Ishikawa (cell line): ENCODE results near the gene ELMOD3.

Experiments used
- CEBPB ChIP-seq: IDR thresholded peaks from 2 replicates; pipeline ENCODE4 v1.6.1; 2012
- CREB1 ChIP-seq: IDR thresholded peaks from 2 replicates; pipeline ENCODE4 v1.6.1; 2012; ENCODE audit warnings: low read depth
- EP300 ChIP-seq: IDR thresholded peaks from 2 replicates; pipeline ENCODE4 v1.6.1; 2012; ENCODE audit warnings: borderline replicate concordance
- FOXM1 ChIP-seq: IDR thresholded peaks from 2 replicates; pipeline ENCODE4 v1.6.1; 2012; ENCODE audit warnings: low read depth, borderline replicate concordance
- MAX ChIP-seq: IDR thresholded peaks from 2 replicates; pipeline ENCODE4 v1.6.1; 2012
- RAD21 ChIP-seq: IDR thresholded peaks from 2 replicates; pipeline ENCODE4 v1.6.1; 2012; ENCODE audit warnings: low read depth
- REST ChIP-seq: IDR thresholded peaks from 2 replicates; pipeline ENCODE4 v1.6.1; 2012; ENCODE audit warnings: low read depth, mild to moderate bottlenecking
- TAF1 ChIP-seq: IDR thresholded peaks from 2 replicates; pipeline ENCODE4 v1.6.1; 2012; ENCODE audit warnings: low read depth, mild to moderate bottlenecking
- YY1 ChIP-seq: IDR thresholded peaks from 2 replicates; pipeline ENCODE4 v1.6.1; 2012; ENCODE audit warnings: low read depth

- TF ChIP-seq RAD21 (no peak), MAX (no peak), YY1 (no peak), CREB1 (no peak), EP300 (no peak), CEBPB (no peak), REST (no peak), FOXM1 (no peak), TAF1 (no peak)
These were observed 688 bp upstream of the ELMOD3 start for GRCh38 chr2:85353876-85354285.
